ENCODE measurements around the gene PDE10A.

The PDE10A gene

GRCh38 chr6:165692106-165692653, 29.1 kb upstream of the PDE10A start:
- no peak for DNase-seq (ENCODE audit: low spot score)
- no peak for TF ChIP-seq CTCF (IDR thresholded peaks at IDR 0.05)
- H3K4me3 ChIP-seq: no peak overlapping the region

GRCh38 chr6:165689699-165690098, 26.7 kb upstream of the PDE10A start:
- no peak overlapping the region for H3K4me3 ChIP-seq
- H3K27ac ChIP-seq: no peak overlapping the region
- DNase-seq (ENCODE audit: low spot score): no peak
- TF ChIP-seq CTCF (IDR thresholded peaks at IDR 0.05): no peak

More at GRCh38 chr6:165692106-165692653, 29.1 kb upstream of the PDE10A start:
- H3K27ac ChIP-seq: peak overlapping the region; percentile 9 to 36

GRCh38 chr6:165686596-165687365, 23.7 kb upstream of the PDE10A start:
- Histone ChIP-seq H3K27ac (no peak overlapping the region), H3K4me3 (no peak overlapping the region)
- TF ChIP-seq CTCF (IDR thresholded peaks at IDR 0.05): no peak
- DNase-seq (ENCODE audit: low spot score): no peak

- Histone ChIP-seq H3K4me3 (no peak overlapping the region), H3K27ac (no peak overlapping the region)
- TF ChIP-seq CTCF (IDR thresholded peaks at IDR 0.05): no peak
- DNase-seq (ENCODE audit: low spot score): no peak
These were observed 22.3 kb upstream of the PDE10A start for GRCh38 chr6:165685302-165685701.

GRCh38 chr6:165684333-165684732, 21.3 kb upstream of the PDE10A start:
- TF ChIP-seq CTCF (IDR thresholded peaks at IDR 0.05): no peak
- DNase-seq (ENCODE audit: low spot score): no peak
- H3K4me3 ChIP-seq: no peak overlapping the region

GRCh38 chr6:165680975-165681374, 17.9 kb upstream of the PDE10A start:
- no peak for TF ChIP-seq CTCF (IDR thresholded peaks at IDR 0.05)
- Histone ChIP-seq H3K27ac (no peak overlapping the region), H3K4me3 (no peak overlapping the region)
- DNase-seq (ENCODE audit: low spot score): no peak

More at GRCh38 chr6:165684333-165684732, 21.3 kb upstream of the PDE10A start:
- no peak overlapping the region for H3K27ac ChIP-seq

GRCh38 chr6:165679326-165679725, 16.3 kb upstream of the PDE10A start:
- TF ChIP-seq CTCF (IDR thresholded peaks at IDR 0.05): no peak
- Histone ChIP-seq H3K4me3 (no peak overlapping the region), H3K27ac (no peak overlapping the region)
- no peak for DNase-seq (ENCODE audit: low spot score)
